Osteoblast (primary cell): ENCODE results near the gene DOCK1. TPM values are rescaled to one million over a fixed set of nuclear protein-coding genes. Genes with fewer than 3 reads are reported as not detected.
"Not testable (repeated sequence)": the region's sequence is repeated elsewhere in the genome, so short reads cannot be mapped to it uniquely, and the experiment has no call there.

Experiments
- DNase-seq: peaks from one replicate; pipeline ENCODE4 v3.0.0; 2011; ENCODE audit warnings: low spot score, mixed read lengths; ENCODE audit not compliant: insufficient read length; ENCODE audit errors: missing footprints
- H2AFZ ChIP-seq: 2 replicates; pipeline ENCODE4 v1.6.0; 2011; ENCODE audit warnings: mild to moderate bottlenecking, low read length
- H3K27ac ChIP-seq: 2 replicates; pipeline ENCODE4 v1.5.1; 2011; ENCODE audit warnings: mild to moderate bottlenecking, low read depth, low read length, moderate library complexity
- H3K27me3 ChIP-seq: 2 replicates; pipeline ENCODE4 v1.6.0; 2012; ENCODE audit warnings: mild to moderate bottlenecking, control low read depth, inconsistent platforms, low read length, moderate library complexity; ENCODE audit not compliant: insufficient read depth
- H3K36me3 ChIP-seq: 2 replicates; pipeline ENCODE4 v1.5.1; 2011; ENCODE audit warnings: mild to moderate bottlenecking, low read length, control low read depth, moderate library complexity; ENCODE audit not compliant: insufficient read depth
- H3K4me1 ChIP-seq: 2 replicates; pipeline ENCODE4 v1.5.1; 2011; ENCODE audit warnings: mild to moderate bottlenecking, low read length, control low read depth, moderate library complexity; ENCODE audit not compliant: insufficient read depth
- H3K4me2 ChIP-seq: 2 replicates; pipeline ENCODE4 v1.6.0; 2011; ENCODE audit warnings: mild to moderate bottlenecking, low read length; ENCODE audit not compliant: insufficient read depth
- H3K4me3 ChIP-seq: fragments of 200-600 bp; sonication (generic); 3 replicates; pipeline ENCODE4 v1.5.1; 2012; ENCODE audit warnings: mild to moderate bottlenecking, low read length, inconsistent platforms; ENCODE audit not compliant: insufficient read depth
- H3K79me2 ChIP-seq: 2 replicates; pipeline ENCODE4 v1.6.0; 2012; ENCODE audit warnings: mild to moderate bottlenecking, low read length, control low read depth, inconsistent platforms; ENCODE audit not compliant: insufficient read depth
- H3K9me3 ChIP-seq: 2 replicates; pipeline ENCODE4 v1.5.1; 2011; ENCODE audit warnings: low read depth, low read length, control low read depth
- H4K20me1 ChIP-seq: 2 replicates; pipeline ENCODE4 v1.6.0; 2012; ENCODE audit warnings: mild to moderate bottlenecking, low read length, control low read depth; ENCODE audit not compliant: insufficient read depth
- CTCF ChIP-seq: IDR thresholded peaks from 2 replicates; pipeline ENCODE4 v1.5.1; 2011; ENCODE audit warnings: mild to moderate bottlenecking, low read depth, low read length, moderate library complexity; ENCODE audit errors: extremely low read depth
- total RNA-seq: library from RNA; depleted of rRNA; stranded (reverse); fragments of >200 nt; gene quantifications from 2 replicates; pipeline ENCODE4 v1.2.3, GENCODE V29; 2012

DOCK1 gene
- total RNA-seq, 1 donor: 80.3 TPM

GRCh38 chr10:126913316-126913715 lies 8.1 kb downstream of the DOCK1 start:
- H2AFZ ChIP-seq: no peak overlapping the region
- H3K27me3 ChIP-seq: no peaks in the 10 kb centered on the region
- no peaks in the 10 kb centered on the region for H3K4me1 ChIP-seq
- peaks cover 97% of the 10 kb centered on the region for H3K79me2 ChIP-seq
- H3K36me3 ChIP-seq: no peaks in the 10 kb centered on the region
- H3K9me3 ChIP-seq: no peaks in the 10 kb centered on the region
- DNase-seq: no peak
- H3K4me2 ChIP-seq: no peak overlapping the region
- peaks cover 82% of the 10 kb centered on the region for H4K20me1 ChIP-seq
- no peak for TF ChIP-seq CTCF
- H3K27ac ChIP-seq: no peak overlapping the region
- H3K4me3 ChIP-seq: no peak overlapping the region

- Histone ChIP-seq H2AFZ (no peak overlapping the region), H3K27ac (no peak overlapping the region), H4K20me1 (peaks cover 83% of the 10 kb centered on the region), H3K4me2 (no peak overlapping the region), H3K79me2 (peaks cover 97% of the 10 kb centered on the region), H3K4me1 (no peaks in the 10 kb centered on the region), H3K36me3 (no peaks in the 10 kb centered on the region), H3K9me3 (no peaks in the 10 kb centered on the region), H3K4me3 (no peak overlapping the region), H3K27me3 (no peaks in the 10 kb centered on the region)
- no peak for TF ChIP-seq CTCF
- DNase-seq: no peak
Measured at GRCh38 chr10:126914561-126914960, 9.3 kb downstream of the DOCK1 start.

GRCh38 chr10:126916952-126917351 lies 11.7 kb downstream of the DOCK1 start:
- not testable (repeated sequence) for H3K4me3 ChIP-seq, H3K4me2 ChIP-seq, H3K9me3 ChIP-seq, H3K4me1 ChIP-seq, H3K27ac ChIP-seq, H3K36me3 ChIP-seq, H3K27me3 ChIP-seq, DNase-seq, H2AFZ ChIP-seq
- H3K79me2 ChIP-seq: peaks cover 95% of the 10 kb centered on the region
- H4K20me1 ChIP-seq: peaks cover 72% of the 10 kb centered on the region

- TF ChIP-seq CTCF: no peak
- Histone ChIP-seq H2AFZ (no peak overlapping the region), H3K4me1 (peaks cover 7% of the 10 kb centered on the region), H4K20me1 (peaks cover 73% of the 10 kb centered on the region), H3K9me3 (no peaks in the 10 kb centered on the region), H3K4me3 (no peak overlapping the region), H3K4me2 (no peak overlapping the region), H3K27ac (no peak overlapping the region), H3K36me3 (peaks cover 5% of the 10 kb centered on the region), H3K27me3 (no peaks in the 10 kb centered on the region), H3K79me2 (peaks cover 93% of the 10 kb centered on the region)
- peak; percentile 47 for DNase-seq
Measured at GRCh38 chr10:126917375-126917774, 12.1 kb downstream of the DOCK1 start.
